SU-DHL-6 (cell line): Measurements from ENCODE around the gene RELL1.

Experiments used
- CTCF ChIP-seq: fragments of 200-600 bp; sonication (generic); IDR thresholded peaks from one replicate; pipeline ENCODE4 v1.5.1; 2017; ENCODE audit warnings: antibody characterized with exemption, mild to moderate bottlenecking, low read length, moderate library complexity; ENCODE audit not compliant: insufficient read depth, poor library complexity, severe bottlenecking
- EZH2phosphoT487 ChIP-seq: fragments of 200-600 bp; sonication (generic), shearing (Covaris generic); conservative IDR thresholded peaks from 2 replicates; pipeline ENCODE4 v1.6.1; 2018; ENCODE audit warnings: mild to moderate bottlenecking, antibody characterized with exemption, low read length, moderate library complexity, mixed read lengths

- TF ChIP-seq CTCF (no peak), EZH2phosphoT487 (no peak)
Measured at GRCh38 chr4:37562592-37562991, 123.6 kb downstream of the RELL1 start.
